Nephron progenitor cell (in vitro differentiated cells): ENCODE measurements around the gene ZNF189.

Experiments used
- DNase-seq: peaks from one replicate; pipeline ENCODE4 v3.0.0; 2021
- H3K27ac Mint-ChIP-seq: 2 replicates; pipeline ENCODE4 v1.8.0; 2021; ENCODE audit warnings: mild to moderate bottlenecking, moderate library complexity, mixed read lengths
- H3K27me3 Mint-ChIP-seq: 2 replicates; pipeline ENCODE4 v1.8.0; 2021; ENCODE audit warnings: mild to moderate bottlenecking, low read depth, mixed read lengths; ENCODE audit not compliant: poor library complexity
- H3K36me3 Mint-ChIP-seq: 2 replicates; pipeline ENCODE4 v1.8.0; 2021; ENCODE audit warnings: low read depth, mixed read lengths
- H3K4me1 Mint-ChIP-seq: 2 replicates; pipeline ENCODE4 v1.8.0; 2021; ENCODE audit warnings: mixed read lengths
- H3K4me3 Mint-ChIP-seq: 2 replicates; pipeline ENCODE4 v1.8.0; 2021; ENCODE audit warnings: mild to moderate bottlenecking, moderate library complexity, mixed read lengths
- H3K9me3 Mint-ChIP-seq: 2 replicates; pipeline ENCODE4 v1.8.0; 2021; ENCODE audit warnings: mild to moderate bottlenecking, moderate library complexity, mixed read lengths
- CTCF ChIP-seq: fragments of 200-600 bp; sonication (generic); IDR thresholded peaks from 2 replicates; pipeline ENCODE4 v1.5.0; 2021; ENCODE audit warnings: antibody characterized with exemption

Gene ZNF189

GRCh38 chr9:101418518-101419430 is 20.1 kb downstream of the ZNF189 start:
- Mint-ChIP-seq H3K36me3 (peaks cover 30% of the 10 kb centered on the region), H3K27ac (peak overlapping the region; percentile 18), H3K9me3 (peaks cover 28% of the 10 kb centered on the region), H3K4me3 (no peak overlapping the region), H3K4me1 (no peaks in the 10 kb centered on the region), H3K27me3 (peaks cover 3% of the 10 kb centered on the region)
- no peak for DNase-seq
- no peak for TF ChIP-seq CTCF

- no peaks in the 10 kb centered on the region for H3K4me1 Mint-ChIP-seq
- H3K27me3 Mint-ChIP-seq, result peaks cover 3% of the 10 kb centered on the region
- no peak overlapping the region for H3K4me3 Mint-ChIP-seq
- no peak overlapping the region for H3K27ac Mint-ChIP-seq
- no peak for TF ChIP-seq CTCF
- no peak for DNase-seq
- peaks cover 19% of the 10 kb centered on the region for H3K36me3 Mint-ChIP-seq
- peaks cover 17% of the 10 kb centered on the region for H3K9me3 Mint-ChIP-seq
Observed at GRCh38 chr9:101419863-101420262, 21.2 kb downstream of the ZNF189 start.

- no peak overlapping the region for H3K4me3 Mint-ChIP-seq
- H3K27me3 Mint-ChIP-seq, result peaks cover 3% of the 10 kb centered on the region
- TF ChIP-seq CTCF, result no peak
- H3K9me3 Mint-ChIP-seq, result peaks cover 9% of the 10 kb centered on the region
- H3K27ac Mint-ChIP-seq, result no peak overlapping the region
- H3K4me1 Mint-ChIP-seq, result no peaks in the 10 kb centered on the region
- H3K36me3 Mint-ChIP-seq, result peaks cover 11% of the 10 kb centered on the region
- DNase-seq, result no peak
Observed at GRCh38 chr9:101421653-101422065, 23.0 kb downstream of the ZNF189 start.

- H3K9me3 Mint-ChIP-seq, result no peaks in the 10 kb centered on the region
- no peak for DNase-seq
- no peak overlapping the region for H3K4me3 Mint-ChIP-seq
- TF ChIP-seq CTCF, result no peak
- no peak overlapping the region for H3K27ac Mint-ChIP-seq
- no peaks in the 10 kb centered on the region for H3K4me1 Mint-ChIP-seq
- peaks cover 15% of the 10 kb centered on the region for H3K27me3 Mint-ChIP-seq
- no peaks in the 10 kb centered on the region for H3K36me3 Mint-ChIP-seq
Observed at GRCh38 chr9:101427358-101427757, 28.7 kb downstream of the ZNF189 start.

GRCh38 chr9:101427957-101428655 is 29.5 kb downstream of the ZNF189 start:
- Mint-ChIP-seq H3K27ac (no peak overlapping the region), H3K9me3 (no peaks in the 10 kb centered on the region), H3K36me3 (no peaks in the 10 kb centered on the region), H3K27me3 (peaks cover 15% of the 10 kb centered on the region), H3K4me3 (no peak overlapping the region), H3K4me1 (no peaks in the 10 kb centered on the region)
- no peak for TF ChIP-seq CTCF
- DNase-seq, result no peak
